Spleen (tissue), 11 donors: ENCODE results near the gene IL25. TPM values are rescaled to one million over a fixed set of nuclear protein-coding genes. Genes with fewer than 3 reads are reported as not detected.

Experiments
- DNase-seq: peaks from one replicate; pipeline ENCODE4 v3.0.0-alpha.2; 2020
- H3K27ac ChIP-seq, 8 donors: fragments of 200-600 bp; sonication (generic) in 7 of 8; 1 replicate in 4 of 8; 2 replicates in 4 of 8; pipeline versions ENCODE4 v1.5.0 to v1.8.0; 2016 to 2021; ENCODE audit warnings: inconsistent platforms in 4 of 8, mild to moderate bottlenecking in 4 of 8, moderate library complexity in 1 of 8
- H3K27me3 ChIP-seq, 7 donors: fragments of 200-600 bp; sonication (generic) in 6 of 7; replicated peaks in 1 of 7; 1 replicate in 4 of 7; 2 replicates in 3 of 7; pipeline versions ENCODE4 v1.5.0 to v1.8.0; 2016 to 2021; ENCODE audit warnings: inconsistent platforms in 3 of 7, mild to moderate bottlenecking in 1 of 7
- H3K36me3 ChIP-seq, 6 donors: fragments of 200-600 bp; sonication (generic) in 5 of 6; 1 replicate in 4 of 6; 2 replicates in 2 of 6; pipeline versions ENCODE4 v1.5.0 to v1.8.0; 2016 to 2021; ENCODE audit warnings: inconsistent platforms in 2 of 6
- H3K4me1 ChIP-seq, 6 donors: fragments of 200-600 bp; sonication (generic) in 5 of 6; 1 replicate in 3 of 6; 2 replicates in 3 of 6; pipeline versions ENCODE4 v1.5.0 to v1.8.0; 2016 to 2021; ENCODE audit warnings: inconsistent platforms in 3 of 6
- H3K4me3 ChIP-seq, 8 donors: fragments of 200-600 bp; sonication (generic) in 7 of 8; 1 replicate in 4 of 8; 2 replicates in 4 of 8; pipeline versions ENCODE4 v1.5.0 to v1.8.0; 2016 to 2021; ENCODE audit warnings: inconsistent platforms in 4 of 8, mild to moderate bottlenecking in 4 of 8, moderate library complexity in 2 of 8
- H3K9me3 ChIP-seq, 8 donors: fragments of 200-600 bp; sonication (generic) in 7 of 8; 1 replicate in 4 of 8; 2 replicates in 4 of 8; pipeline versions ENCODE4 v1.5.0 to v1.8.0; 2016 to 2021; ENCODE audit warnings: inconsistent platforms in 4 of 8
- CTCF ChIP-seq, 11 experiments: fragments of 200-600 bp in 7 of 11; fragments of 450-650 bp in 4 of 11; sonication (generic) in 4 of 11; IDR thresholded peaks in 8 of 11; conservative IDR thresholded peaks in 3 of 11; 1 replicate in 7 of 11; 2 replicates in 4 of 11; pipeline versions ENCODE4 v1.4.0 to v1.8.0; 2016 to 2021; ENCODE audit warnings: antibody characterized with exemption in 11 of 11, inconsistent platforms in 4 of 11, mild to moderate bottlenecking in 1 of 11
- POLR2A ChIP-seq, 3 donors: fragments of 450-650 bp; IDR thresholded peaks; one replicate each; pipeline ENCODE4 v1.5.1; 2017; ENCODE audit warnings: antibody characterized with exemption in 3 of 3, mild to moderate bottlenecking in 1 of 3
- POLR2AphosphoS5 ChIP-seq, 3 donors: sonication (generic); formaldehyde crosslinking; IDR thresholded peaks; one replicate each; pipeline ENCODE4 v1.5.1; 2017; ENCODE audit warnings: antibody characterized with exemption in 3 of 3
- WGBS, 5 donors: extraction: QIAGEN DNeasy Blood & Tissue Kit in 3 of 5; methylation state at CpG; one replicate each; pipeline versions ENCODE4 v1.1.5 to v1.1.7; 2013 to 2018; 5-methylcytosine and 5-hydroxymethylcytosine counted together
- intact Hi-C: fragments of 100-400 bp; cut with DNase I; formaldehyde crosslinking; loops from one replicate; pipeline ENCODE4 v1.15.0; 2023; ENCODE audit warnings: low total_unique reads
- polyA plus RNA-seq, 3 donors: library from polyadenylated mRNA; stranded (reverse); fragments of 200-250 nt; gene quantifications; one replicate each; pipeline ENCODE4 v1.2.1, GENCODE V29; 2013
- total RNA-seq, 7 donors: library from RNA; depleted of rRNA in 3 of 7; stranded (reverse); fragments of >200 nt in 3 of 7; fragmentation: NEBNext Ultra II Directional in 4 of 7; extraction: Animal tissue kit (Norgen Biotek cat#: 25700) in 4 of 7; gene quantifications; one replicate each; pipeline versions ENCODE4 v1.1.0 to v1.2.1, GENCODE V29; 2016 to 2021
- donor health status: healthy with polysubstance abuse.
- donor health status: DM: no; HTN: no; CAD: no; lungs with moderate emphysema.
- donor health status: DM: no; HTN: no; CAD: no.
- donor health status: Bipolar disorder and iron deficiency.
- donor health status: healthy.
- donor health status: DM: no; HTN: no; CAD: no.
- donor health status: DM: yes; HTN: yes; CAD: no.

IL25 gene
- total and polyA plus RNA-seq, 10 donors = not detected

- H3K4me1 ChIP-seq = peaks cover 0 to 5% (median 4%) of the 10 kb centered on the region in 6 donors
- no peak for TF ChIP-seq POLR2AphosphoS5 (IDR thresholded peaks at IDR 0.05)
- TF ChIP-seq CTCF (IDR thresholded peaks at IDR 0.05 in 8 of 11, conservative IDR thresholded peaks at IDR 0.05 in 3 of 11) = no peak
- TF ChIP-seq POLR2A (IDR thresholded peaks at IDR 0.05) = no peak
- peaks cover 0 to 20% (median 8%) of the 10 kb centered on the region in 7 donors for H3K27me3 ChIP-seq
- no peak overlapping the region for H3K4me3 ChIP-seq
- no peak overlapping the region for H3K27ac ChIP-seq
- no peaks in the 10 kb centered on the region for H3K36me3 ChIP-seq
- intact Hi-C loops = no loop called here
- 78 to 91% (median 86%) methylated on average over 21 to 27 of the region's 27 CpGs for WGBS, 5 donors
- H3K9me3 ChIP-seq = no peaks in the 10 kb centered on the region
- DNase-seq = no peak
These were observed 25.8 kb upstream of the IL25 start for GRCh38 chr14:23346693-23347405.

GRCh38 chr14:23347406-23348296, 25.0 kb upstream of the IL25 start:
- Histone ChIP-seq H3K27ac (no peak overlapping the region), H3K4me3 (no peak overlapping the region), H3K9me3 (no peaks in the 10 kb centered on the region), H3K27me3 (peaks cover 0 to 28% (median 16%) of the 10 kb centered on the region in 7 donors), H3K36me3 (no peaks in the 10 kb centered on the region), H3K4me1 (peaks cover 0 to 13% (median 12%) of the 10 kb centered on the region in 6 donors)
- intact Hi-C loops = no loop called here
- 93 to 98% (median 96%) methylated on average over 17 to 19 of the region's 19 CpGs for WGBS, 5 donors
- DNase-seq = no peak
- no peak for TF ChIP-seq CTCF (IDR thresholded peaks at IDR 0.05 in 8 of 11, conservative IDR thresholded peaks at IDR 0.05 in 3 of 11)
- TF ChIP-seq POLR2AphosphoS5 (IDR thresholded peaks at IDR 0.05) = no peak
- no peak for TF ChIP-seq POLR2A (IDR thresholded peaks at IDR 0.05)

GRCh38 chr14:23348297-23348655, 24.3 kb upstream of the IL25 start:
- intact Hi-C loops = no loop called here
- DNase-seq = no peak
- 78 to 91% (median 82%) methylated on average over 6 of the region's 6 CpGs for WGBS, 5 donors
- TF ChIP-seq POLR2A (IDR thresholded peaks at IDR 0.05) (no peak), CTCF (IDR thresholded peaks at IDR 0.05 in 8 of 11, conservative IDR thresholded peaks at IDR 0.05 in 3 of 11) (no peak), POLR2AphosphoS5 (IDR thresholded peaks at IDR 0.05) (no peak)
- H3K27ac ChIP-seq = no peak overlapping the region
- H3K4me3 ChIP-seq = no peak overlapping the region
- peaks cover 0 to 34% (median 19%) of the 10 kb centered on the region in 7 donors for H3K27me3 ChIP-seq
- no peaks in the 10 kb centered on the region for H3K9me3 ChIP-seq
- peaks cover 0 to 19% (median 16%) of the 10 kb centered on the region in 6 donors for H3K4me1 ChIP-seq
- H3K36me3 ChIP-seq = no peaks in the 10 kb centered on the region
